HPDE6-E6E7 (cell line): ENCODE data around the gene NHEJ1.

Experiments used
- DNase-seq: peaks from one replicate; pipeline ENCODE4 v3.0.0; 2011; ENCODE audit warnings: missing footprints; ENCODE audit errors: extremely low spot score

The NHEJ1 gene

GRCh38 chr2:219058541-219059374 is 101.9 kb downstream of the NHEJ1 start:
- DNase-seq = no peak

- DNase-seq = peak; percentile 42
Measured at GRCh38 chr2:219057709-219058540, 102.7 kb downstream of the NHEJ1 start.

GRCh38 chr2:219056896-219057708 is 103.5 kb downstream of the NHEJ1 start:
- DNase-seq = no peak

- DNase-seq = no peak
Measured at GRCh38 chr2:219056176-219056895, 104.3 kb downstream of the NHEJ1 start.

GRCh38 chr2:219054956-219055903 is 105.4 kb downstream of the NHEJ1 start:
- DNase-seq = no peak

- DNase-seq = no peak
Measured at GRCh38 chr2:219049282-219049681, 111.3 kb downstream of the NHEJ1 start.

- DNase-seq = peak; percentile 49
Measured at GRCh38 chr2:219045937-219046550, 114.6 kb downstream of the NHEJ1 start.

GRCh38 chr2:219042750-219043149 is 117.9 kb downstream of the NHEJ1 start:
- DNase-seq = no peak

- no peak for DNase-seq
Measured at GRCh38 chr2:219042157-219042556, 118.5 kb downstream of the NHEJ1 start.

- no peak for DNase-seq
Measured at GRCh38 chr2:219041252-219041651, 119.4 kb downstream of the NHEJ1 start, which contains the start of gene CFAP65. Gene CFAP65, minus strand, starts transcription at chr2:219041516. Its CDS starts 2,468 bp downstream, at chr2:219039048.

- no peak for DNase-seq
Measured at GRCh38 chr2:219038600-219038999, 122.0 kb downstream of the NHEJ1 start.

- no peak for DNase-seq
Measured at GRCh38 chr2:219037783-219038499, 122.7 kb downstream of the NHEJ1 start.

GRCh38 chr2:219035942-219036341 is 124.7 kb downstream of the NHEJ1 start:
- DNase-seq = no peak

GRCh38 chr2:219034823-219035222 is 125.8 kb downstream of the NHEJ1 start:
- no peak for DNase-seq

GRCh38 chr2:219032051-219032745 is 128.4 kb downstream of the NHEJ1 start:
- no peak for DNase-seq

GRCh38 chr2:219031005-219031738 is 129.4 kb downstream of the NHEJ1 start:
- DNase-seq = no peak

- no peak for DNase-seq
Measured at GRCh38 chr2:219030177-219030940, 130.3 kb downstream of the NHEJ1 start.
